Measurements from ENCODE around the gene PADI2.

PADI2 gene

GRCh38 chr1:17053685-17054410 lies 65.4 kb downstream of the PADI2 start, which contains the start of gene SDHB:
SDHB (minus strand) TSS chr1:17054032; CDS start chr1:17054019, 13 bp downstream.
- peak; percentile 98 to 100 (median 99) for DNase-seq (ENCODE audit: low read depth in 3 of 3)

DNA sequence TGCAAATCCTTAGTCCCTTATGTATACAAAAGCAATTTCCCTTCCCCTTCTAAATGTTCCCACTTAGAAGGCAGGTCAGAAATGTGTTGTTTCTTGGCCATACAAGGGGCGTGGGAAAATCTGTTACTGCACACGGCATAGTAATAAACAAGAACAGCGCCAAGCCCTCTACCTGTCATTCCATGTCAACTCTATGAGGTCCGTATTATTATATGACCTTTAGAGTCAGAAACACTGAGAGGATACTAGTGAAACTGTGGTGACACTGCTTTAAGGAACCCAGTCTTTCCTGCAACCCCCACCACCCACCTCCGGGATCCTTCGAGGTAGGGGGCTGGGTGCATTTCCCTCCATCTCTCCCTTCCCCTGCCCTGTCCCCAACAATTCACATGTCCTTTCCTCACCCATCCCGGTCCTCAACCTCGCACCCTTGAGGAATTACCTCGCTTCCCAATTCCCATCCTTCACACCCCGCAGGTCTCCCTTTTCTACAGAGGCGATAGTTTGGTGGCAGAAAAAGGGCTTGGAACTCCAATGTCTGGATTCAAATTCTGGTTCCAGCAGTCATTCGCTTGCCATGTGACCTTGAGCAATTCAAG lies 66.1 kb downstream of the PADI2 start:
- no peak for DNase-seq (ENCODE audit: low read depth in 3 of 3)

DNA sequence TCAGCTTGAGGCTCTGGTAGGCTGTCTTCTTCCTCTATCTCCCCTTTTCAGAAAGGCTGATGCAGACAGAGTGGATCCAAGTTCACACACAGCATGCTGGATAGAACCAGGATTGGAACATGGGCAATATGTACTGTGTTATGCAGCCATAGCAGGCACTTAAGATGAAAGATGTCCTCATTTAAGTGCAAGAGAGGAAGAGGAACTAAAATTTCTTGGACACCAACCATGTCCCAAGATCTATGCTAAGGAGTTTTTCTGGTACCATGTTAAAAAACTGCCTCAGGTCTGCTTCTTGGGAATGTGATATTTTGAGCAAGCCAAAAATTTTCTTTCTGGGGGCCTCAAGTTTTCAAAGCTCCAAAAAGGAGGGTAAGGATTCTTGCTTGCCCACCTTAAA lies 66.6 kb downstream of the PADI2 start:
- DNase-seq (ENCODE audit: low read depth in 3 of 3), result no peak

DNA sequence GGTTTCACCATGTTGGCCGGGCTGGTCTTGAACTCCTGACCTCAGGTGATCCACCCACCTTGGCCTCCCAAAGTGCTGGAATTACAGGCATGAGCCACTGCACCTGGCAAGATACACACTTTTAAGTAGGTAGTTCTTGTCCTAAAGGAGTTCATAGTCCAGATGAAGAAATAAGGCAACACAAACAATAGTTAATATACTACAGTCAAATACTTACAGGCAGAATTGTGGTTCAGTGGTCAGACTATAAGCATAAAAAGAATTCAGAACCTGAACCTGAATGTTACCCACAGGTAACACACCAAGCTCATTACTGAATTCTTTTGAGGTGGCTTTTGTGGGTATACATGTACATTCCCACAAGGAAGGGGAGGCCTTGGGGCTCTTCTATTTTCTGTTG lies 67.2 kb downstream of the PADI2 start:
- no peak for DNase-seq (ENCODE audit: low read depth in 3 of 3)

GRCh38 chr1:17047924-17048323 lies 71.3 kb downstream of the PADI2 start:
- no peak for DNase-seq (ENCODE audit: low read depth in 3 of 3)

DNA sequence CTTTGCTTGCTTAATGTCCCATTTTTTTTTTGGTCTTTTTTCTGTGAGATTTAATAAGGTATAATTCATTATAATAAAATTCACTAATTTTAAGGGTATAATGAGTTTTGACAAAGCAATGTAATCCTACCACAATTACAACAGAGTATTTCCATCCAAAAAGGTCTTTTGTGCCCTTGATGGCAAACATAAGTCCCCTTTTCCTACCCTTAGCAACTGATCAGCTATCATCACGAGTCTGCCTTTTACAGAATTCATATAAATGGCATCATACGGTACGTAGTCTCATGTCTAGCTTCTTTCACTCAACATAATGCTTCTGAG lies 73.0 kb downstream of the PADI2 start:
- DNase-seq (ENCODE audit: low read depth in 3 of 3), result no peak

DNA sequence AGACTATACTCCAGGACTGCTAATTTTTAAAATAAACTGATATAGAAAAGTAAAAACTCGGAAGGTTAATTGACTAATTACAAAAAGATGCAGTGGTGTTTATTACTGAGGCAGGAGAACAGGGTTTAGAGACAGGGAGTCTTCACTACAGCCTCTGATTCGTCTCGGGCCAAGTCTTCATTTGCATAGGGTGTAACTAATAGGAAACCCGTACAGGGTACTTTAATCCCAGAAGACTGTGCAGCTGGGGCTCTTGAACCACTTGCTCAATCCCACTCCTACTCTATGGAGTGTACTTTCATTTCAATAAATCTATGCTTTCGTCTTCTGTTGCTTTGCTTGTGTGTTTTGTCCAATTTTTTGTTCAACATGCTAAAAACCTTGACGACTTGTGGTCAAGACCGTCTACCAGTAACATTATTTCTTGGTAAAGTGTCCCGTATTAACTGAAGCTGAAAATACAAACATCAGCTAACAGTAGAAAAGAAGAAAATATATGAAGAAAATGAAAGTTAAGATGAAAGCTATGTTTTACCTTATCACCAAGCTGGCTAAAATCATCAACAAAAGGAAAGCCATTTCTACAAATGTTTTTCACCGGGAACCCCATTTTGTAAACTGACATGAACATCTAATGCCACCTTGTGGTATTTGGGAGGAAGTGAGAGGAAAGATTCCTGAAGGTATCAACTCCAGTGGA lies 73.5 kb downstream of the PADI2 start:
- no peak for DNase-seq (ENCODE audit: low read depth in 3 of 3)

DNA sequence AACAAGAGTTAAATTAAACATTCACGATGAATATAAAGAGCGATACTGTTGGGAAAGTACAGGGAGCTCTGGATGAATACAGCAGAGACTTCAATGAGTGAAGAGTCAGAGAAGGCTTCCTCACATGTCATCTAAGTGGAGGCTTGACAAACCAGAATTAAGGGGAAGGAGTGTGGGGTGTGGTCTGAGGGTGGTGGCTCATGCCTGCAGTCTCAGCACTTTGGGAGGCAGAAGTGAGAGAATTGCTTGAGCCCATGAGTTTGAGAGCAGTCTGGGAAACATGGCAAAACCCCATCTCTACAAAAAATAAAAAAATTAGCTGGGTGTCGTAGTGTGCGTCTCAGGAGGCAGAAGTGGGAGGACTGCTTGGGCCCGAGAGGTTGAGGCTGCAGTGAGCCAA lies 74.1 kb downstream of the PADI2 start:
- no peak for DNase-seq (ENCODE audit: low read depth in 3 of 3)

DNA sequence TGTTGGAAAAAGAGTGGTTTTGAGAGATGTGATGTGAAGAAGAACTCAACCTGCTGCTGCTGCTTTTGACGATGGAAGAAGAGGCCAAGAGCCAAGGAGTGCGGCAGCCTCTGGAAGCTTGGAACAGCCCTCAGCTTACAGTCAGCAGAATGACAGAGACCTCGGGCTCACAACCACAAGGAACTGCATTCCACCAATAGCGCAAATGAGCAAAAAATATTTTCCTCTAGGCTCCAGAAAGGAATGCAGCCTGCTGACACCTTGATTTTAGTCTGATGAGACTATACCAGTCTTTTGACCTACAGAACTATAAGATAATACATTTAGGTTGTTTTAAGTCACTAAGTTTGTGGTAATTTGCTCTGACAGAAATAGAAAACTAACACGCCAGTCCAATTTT lies 75.6 kb downstream of the PADI2 start:
- no peak for DNase-seq (ENCODE audit: low read depth in 3 of 3)

DNA sequence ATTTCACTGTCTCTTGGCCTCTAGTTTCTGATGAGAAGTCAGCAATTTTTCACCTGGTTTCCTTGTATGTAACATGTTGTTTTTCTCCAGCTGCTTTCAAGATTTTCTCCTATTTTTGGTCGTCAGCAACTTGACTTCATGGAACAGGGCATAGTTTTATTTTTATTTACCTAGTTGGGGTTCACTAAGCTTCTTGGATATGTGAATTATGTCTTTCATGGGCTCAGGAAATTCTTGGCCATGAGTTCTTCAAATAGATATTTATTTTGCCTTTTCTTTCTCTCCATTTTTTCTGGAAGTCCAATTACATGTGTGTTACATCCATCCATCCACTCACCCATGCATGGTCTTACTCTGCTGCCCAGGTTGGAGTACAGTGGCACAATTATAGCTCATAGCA lies 79.1 kb downstream of the PADI2 start:
- no peak for DNase-seq (ENCODE audit: low read depth in 3 of 3)

DNA sequence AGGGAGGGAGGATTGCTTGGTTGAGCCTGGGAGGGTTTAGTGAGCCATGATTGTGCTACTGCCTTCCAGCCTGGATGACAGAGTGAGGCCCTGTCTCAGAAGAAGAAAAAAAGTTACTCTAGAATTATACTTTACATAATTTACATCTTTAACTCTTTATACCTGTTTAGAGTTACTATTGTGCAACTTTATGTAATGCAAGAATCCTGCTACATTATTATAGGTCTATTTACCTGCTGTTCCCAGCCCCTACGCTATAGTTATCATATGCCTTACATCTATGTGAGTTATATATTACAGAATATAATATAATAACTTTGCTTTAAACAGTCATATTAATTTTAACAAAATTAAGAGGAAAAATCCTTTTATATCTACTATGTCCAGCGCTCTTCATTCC lies 79.7 kb downstream of the PADI2 start:
- no peak for DNase-seq (ENCODE audit: low read depth in 3 of 3)

- no peak for DNase-seq (ENCODE audit: low read depth in 3 of 3)
Measured at GRCh38 chr1:17033481-17033880, 85.8 kb downstream of the PADI2 start.

GRCh38 chr1:17032741-17033140 lies 86.5 kb downstream of the PADI2 start:
- no peak for DNase-seq (ENCODE audit: low read depth in 3 of 3)

GRCh38 chr1:17031436-17031835 lies 87.8 kb downstream of the PADI2 start:
- DNase-seq (ENCODE audit: low read depth in 3 of 3), result no peak

GRCh38 chr1:17030206-17030605 lies 89.0 kb downstream of the PADI2 start:
- DNase-seq (ENCODE audit: low read depth in 3 of 3), result no peak

- DNase-seq (ENCODE audit: low read depth in 3 of 3), result no peak
Measured at GRCh38 chr1:17028662-17029188, 90.5 kb downstream of the PADI2 start.

- DNase-seq (ENCODE audit: low read depth in 3 of 3), result no peak
Measured at GRCh38 chr1:17027900-17028299, 91.4 kb downstream of the PADI2 start.

GRCh38 chr1:17027403-17027802 lies 91.8 kb downstream of the PADI2 start:
- DNase-seq (ENCODE audit: low read depth in 3 of 3), result no peak

DNA sequence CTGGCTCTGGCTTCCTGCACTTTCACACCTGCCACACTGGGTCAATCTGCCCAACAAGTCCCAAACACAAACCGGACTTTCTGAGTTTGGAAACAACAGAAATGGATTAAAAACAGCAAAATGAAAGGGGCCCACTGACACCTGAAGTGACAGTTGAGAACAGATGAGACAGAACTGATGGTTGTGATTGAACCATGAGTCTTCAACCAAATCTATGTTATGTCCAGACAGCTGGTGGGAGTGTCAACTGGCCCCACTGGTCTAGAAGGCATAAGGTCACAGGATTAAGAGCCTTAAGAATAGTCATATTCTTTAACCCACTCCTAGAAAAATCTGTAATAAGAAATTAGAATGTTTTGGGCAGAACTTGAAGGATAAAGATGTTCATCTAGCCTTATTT lies 94.5 kb downstream of the PADI2 start:
- DNase-seq (ENCODE audit: low read depth in 3 of 3), result no peak

- no peak for DNase-seq (ENCODE audit: low read depth in 3 of 3)
Measured at GRCh38 chr1:17023573-17023972, 95.7 kb downstream of the PADI2 start.

DNA sequence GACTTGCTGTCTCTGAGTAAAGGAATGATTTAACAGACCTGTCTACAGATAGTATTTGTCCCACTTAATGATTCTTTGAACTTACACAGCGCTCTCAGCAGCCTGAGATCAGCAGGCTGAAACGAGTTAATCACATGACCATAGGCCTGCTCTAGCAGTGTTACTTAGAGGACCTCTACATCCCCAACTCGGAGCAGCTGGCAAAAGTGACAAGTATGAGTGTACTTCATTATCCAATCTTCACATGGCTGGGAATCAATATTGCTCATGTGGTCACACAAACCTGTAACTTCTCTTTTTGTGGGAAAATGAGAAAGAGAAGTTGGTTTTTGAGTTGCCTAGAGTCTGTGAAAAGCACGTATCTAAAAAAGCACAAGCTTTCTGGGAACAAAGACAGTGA lies 96.1 kb downstream of the PADI2 start:
- no peak for DNase-seq (ENCODE audit: low read depth in 3 of 3)

DNA sequence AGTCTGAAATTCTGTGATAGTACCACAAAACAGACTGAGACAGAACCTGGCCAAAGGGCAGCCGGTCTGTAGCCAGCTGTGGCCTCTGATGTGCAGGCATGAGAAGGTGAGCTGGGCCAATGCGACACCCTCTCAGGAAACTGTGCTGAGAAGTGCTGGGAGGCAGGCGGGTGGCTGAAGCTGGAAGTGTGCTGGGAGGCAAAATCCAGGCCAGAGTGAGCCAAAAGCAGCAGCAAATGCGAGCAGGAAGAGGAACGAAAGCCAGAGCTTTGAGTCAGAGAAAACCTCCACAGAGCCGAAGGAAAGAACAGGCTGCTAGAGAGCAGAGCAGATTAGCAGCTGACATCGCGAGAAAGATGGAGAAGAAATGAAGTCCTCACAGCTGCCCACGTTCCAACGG lies 97.4 kb downstream of the PADI2 start:
- no peak for DNase-seq (ENCODE audit: low read depth in 3 of 3)

DNA sequence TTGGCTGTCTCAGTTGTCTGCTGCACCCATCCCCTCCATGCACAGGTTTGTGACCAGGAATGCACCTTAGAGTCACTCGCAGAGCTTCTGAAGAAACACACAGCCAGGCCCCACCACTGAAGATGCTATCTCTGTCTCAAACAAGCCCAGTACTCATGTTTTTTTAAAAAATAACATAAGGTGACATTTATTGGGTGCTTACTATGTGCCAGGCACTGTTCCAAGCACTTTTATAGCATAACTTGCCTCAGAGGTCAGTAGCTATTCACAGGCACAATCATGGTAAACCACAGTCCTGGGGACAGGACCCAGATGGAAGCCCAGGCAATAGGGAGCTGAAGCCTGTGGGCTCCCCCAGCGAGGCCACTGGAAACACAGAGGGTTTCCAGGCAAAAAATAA lies 98.7 kb downstream of the PADI2 start:
- no peak for DNase-seq (ENCODE audit: low read depth in 3 of 3)

All from stimulated activated CD4-positive, alpha-beta T cell treated with anti-CD3 and anti-CD28 coated beads, TNF-alpha, amount 100 ng/mL, for 24 hours (primary cell).